AG04450 (cell line): ENCODE measurements around the gene ZNF835. TPM values are rescaled to one million over a fixed set of nuclear protein-coding genes. Genes with fewer than 3 reads are reported as not detected.

Experiments used
- CTCF ChIA-PET: fragments of 300-600, 350-600 bp; formaldehyde crosslinking; extraction: SDS; loops from one replicate; lab custom pipeline; 2022; ENCODE audit warnings: antibody characterized with exemption, inconsistent platforms; lab: Charles Lee
- POLR2A ChIA-PET: fragments of 350-600 bp; formaldehyde crosslinking; extraction: SDS; loops from one replicate; lab custom pipeline; 2021; ENCODE audit warnings: antibody characterized with exemption, inconsistent platforms; lab: Yijun Ruan, JAX
- DNase-seq: peaks from one replicate; pipeline ENCODE4 v3.0.0-alpha.2; 2011; ENCODE audit warnings: low read depth, low spot score
- H3K27ac ChIP-seq: one replicate; pipeline ENCODE4 v1.5.1; 2012; ENCODE audit warnings: low read depth, low read length, control low read depth
- H3K27me3 ChIP-seq: one replicate; pipeline ENCODE4 v1.6.0; 2012; ENCODE audit warnings: low read length; ENCODE audit not compliant: control insufficient read depth, insufficient read depth
- H3K4me3 ChIP-seq: 2 replicates; pipeline ENCODE4 v1.5.1; 2011; ENCODE audit warnings: mild to moderate bottlenecking, low read depth, low read length, control low read depth
- H3K9me3 ChIP-seq: 2 replicates; pipeline ENCODE4 v1.5.1; 2012; ENCODE audit warnings: low read length; ENCODE audit not compliant: control insufficient read depth, insufficient read depth
- polyA plus RNA-seq: library from polyadenylated mRNA; depleted of rRNA; stranded (reverse); fragments of >200 nt; gene quantifications from 2 replicates; pipeline ENCODE4 v1.2.3, GENCODE V29; 2011
- TF ChIP-seq, protein P1 (sequence below): IDR thresholded peaks from 2 replicates; pipeline ENCODE4 v1.5.1; 2011; ENCODE audit warnings: low read depth, low read length, control low read depth, inconsistent platforms

ZNF835 gene
- polyA plus RNA-seq, 1 experiment, result not detected

DNA sequence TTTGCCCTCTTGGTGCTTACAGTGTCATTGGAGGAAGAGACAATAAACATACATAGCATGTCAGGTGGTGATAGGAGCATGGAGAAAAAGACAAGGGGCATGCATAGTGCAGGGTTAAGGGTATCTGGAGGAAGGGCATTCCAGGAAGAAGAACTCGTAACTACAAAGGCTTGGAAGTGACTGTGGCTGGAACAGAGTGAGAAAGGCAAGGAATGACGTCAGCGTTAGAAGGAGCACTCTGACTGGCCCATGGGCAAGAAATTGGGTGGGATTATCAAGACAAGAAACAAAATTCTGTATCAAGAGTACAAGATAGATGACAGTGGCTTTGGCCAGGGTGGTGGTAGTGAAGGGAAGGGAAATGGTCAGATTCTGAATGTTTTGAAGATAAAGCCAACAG is 17.4 kb downstream of the ZNF835 start:
- H3K27ac ChIP-seq, result no peak overlapping the region
- no peak for DNase-seq
- peaks cover 44% of the 10 kb centered on the region for H3K9me3 ChIP-seq
- TF ChIP-seq, protein P1, sequence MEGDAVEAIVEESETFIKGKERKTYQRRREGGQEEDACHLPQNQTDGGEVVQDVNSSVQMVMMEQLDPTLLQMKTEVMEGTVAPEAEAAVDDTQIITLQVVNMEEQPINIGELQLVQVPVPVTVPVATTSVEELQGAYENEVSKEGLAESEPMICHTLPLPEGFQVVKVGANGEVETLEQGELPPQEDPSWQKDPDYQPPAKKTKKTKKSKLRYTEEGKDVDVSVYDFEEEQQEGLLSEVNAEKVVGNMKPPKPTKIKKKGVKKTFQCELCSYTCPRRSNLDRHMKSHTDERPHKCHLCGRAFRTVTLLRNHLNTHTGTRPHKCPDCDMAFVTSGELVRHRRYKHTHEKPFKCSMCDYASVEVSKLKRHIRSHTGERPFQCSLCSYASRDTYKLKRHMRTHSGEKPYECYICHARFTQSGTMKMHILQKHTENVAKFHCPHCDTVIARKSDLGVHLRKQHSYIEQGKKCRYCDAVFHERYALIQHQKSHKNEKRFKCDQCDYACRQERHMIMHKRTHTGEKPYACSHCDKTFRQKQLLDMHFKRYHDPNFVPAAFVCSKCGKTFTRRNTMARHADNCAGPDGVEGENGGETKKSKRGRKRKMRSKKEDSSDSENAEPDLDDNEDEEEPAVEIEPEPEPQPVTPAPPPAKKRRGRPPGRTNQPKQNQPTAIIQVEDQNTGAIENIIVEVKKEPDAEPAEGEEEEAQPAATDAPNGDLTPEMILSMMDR, result no peak
- CTCF ChIA-PET, result no interaction called here
- H3K4me3 ChIP-seq, result no peak overlapping the region
- POLR2A ChIA-PET, result no interaction called here
- no peaks in the 10 kb centered on the region for H3K27me3 ChIP-seq

DNA sequence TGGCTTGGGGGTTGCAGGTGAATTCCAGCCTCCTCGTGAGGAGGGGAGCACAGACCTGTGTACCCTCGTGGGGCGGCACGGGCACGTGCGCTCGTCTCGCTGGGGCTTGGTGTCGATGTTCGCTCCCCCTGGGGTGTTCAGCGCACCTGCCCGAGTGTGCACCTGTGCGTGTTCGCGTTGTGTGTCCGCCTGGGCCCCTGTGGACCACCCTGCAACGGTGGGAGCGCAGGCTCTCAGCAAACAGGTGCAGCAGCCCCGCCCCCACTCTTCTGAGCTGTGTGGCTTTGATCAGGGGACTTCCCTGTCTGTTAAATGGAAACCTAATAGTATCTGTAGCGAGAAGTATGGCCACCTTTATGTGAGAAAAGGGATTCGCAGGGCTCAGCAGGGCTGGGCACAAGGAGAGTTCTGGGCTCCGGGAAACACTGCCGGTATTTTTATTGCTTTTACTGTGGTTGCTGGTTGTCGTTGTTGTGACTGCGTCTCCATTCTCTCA is 28.0 kb downstream of the ZNF835 start:
- Histone ChIP-seq H3K9me3 (peaks cover 59% of the 10 kb centered on the region), H3K4me3 (no peak overlapping the region), H3K27me3 (no peaks in the 10 kb centered on the region), H3K27ac (no peak overlapping the region)
- ChIA-PET POLR2A (no interaction called here), CTCF (no interaction called here)
- TF ChIP-seq, protein P1, result no peak
- no peak for DNase-seq

DNA sequence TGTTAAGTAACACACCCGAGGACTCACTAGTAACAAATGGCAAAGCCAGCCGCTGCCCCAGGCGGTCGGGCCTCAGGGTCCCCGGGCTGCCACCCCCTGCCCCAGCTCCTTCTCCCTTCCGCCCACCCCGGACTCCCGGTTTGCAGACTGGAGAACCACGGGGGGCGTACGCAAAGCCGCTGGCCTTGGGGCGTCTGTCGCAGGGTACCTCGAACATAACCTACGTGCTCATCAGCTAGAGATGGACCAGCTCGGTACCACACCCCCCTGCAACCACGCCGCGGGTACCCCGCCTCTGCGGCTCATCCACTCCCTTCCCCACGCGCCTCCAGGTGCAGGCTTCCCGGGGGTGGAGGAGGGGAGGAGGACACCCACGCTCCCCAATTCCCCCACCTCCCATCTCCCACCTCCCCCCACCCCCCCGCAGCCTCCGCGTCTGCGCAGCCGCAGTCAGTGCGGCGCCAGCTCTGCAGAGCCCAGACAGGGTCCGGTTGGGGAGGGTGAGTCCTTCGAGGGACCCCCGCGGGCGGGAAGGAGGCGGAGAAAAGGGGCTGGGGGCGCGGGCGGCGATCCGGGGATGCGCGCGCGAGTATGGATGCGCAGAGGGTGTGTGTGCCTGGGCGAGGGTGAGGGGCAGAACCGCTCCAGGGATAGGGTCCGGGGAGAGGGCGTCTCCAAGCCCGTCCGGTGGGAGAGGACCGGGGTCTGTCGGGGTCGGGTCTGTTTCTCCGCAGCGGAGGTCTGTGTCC is 28.7 kb downstream of the ZNF835 start, which contains the start of gene SMIM17:
TSS of gene SMIM17 (plus strand) at position 449 of the 749 bp plus-strand sequence. CDS start 2,509 bp downstream, outside the sequence.
- POLR2A ChIA-PET, result no interaction called here
- no peak for DNase-seq
- CTCF ChIA-PET, result no interaction called here
- Histone ChIP-seq H3K9me3 (peaks cover 65% of the 10 kb centered on the region), H3K4me3 (no peak within 1 kb of the TSS), H3K27me3 (no peaks in the 10 kb centered on the region), H3K27ac (no peak within 1 kb of the TSS)
- TF ChIP-seq, protein P1, result no peak

DNA sequence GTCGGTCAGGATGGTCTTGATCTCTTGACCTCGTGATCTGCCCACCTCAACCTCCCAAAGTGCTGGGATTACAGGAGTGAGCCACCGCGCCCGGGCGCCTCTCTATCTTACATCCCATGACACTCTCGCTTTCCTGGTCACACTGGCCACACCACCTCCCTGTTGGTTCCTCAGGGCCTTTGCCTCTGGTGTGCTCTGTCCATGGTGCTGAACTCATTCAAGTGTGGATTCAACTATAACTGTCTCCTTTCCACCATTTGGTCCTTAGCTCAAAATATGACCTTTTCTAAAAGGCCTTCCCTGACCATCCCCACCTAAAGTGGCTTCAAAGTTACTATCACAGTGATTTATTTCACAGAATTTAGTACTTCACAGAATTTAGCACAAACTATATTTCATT is 32.3 kb downstream of the ZNF835 start:
- no peaks in the 10 kb centered on the region for H3K27me3 ChIP-seq
- TF ChIP-seq, protein P1, result no peak
- H3K9me3 ChIP-seq, result peaks cover 63% of the 10 kb centered on the region
- no peak for DNase-seq
- POLR2A ChIA-PET, result no interaction called here
- H3K4me3 ChIP-seq, result no peak overlapping the region
- CTCF ChIA-PET, result no interaction called here
- no peak overlapping the region for H3K27ac ChIP-seq

DNA sequence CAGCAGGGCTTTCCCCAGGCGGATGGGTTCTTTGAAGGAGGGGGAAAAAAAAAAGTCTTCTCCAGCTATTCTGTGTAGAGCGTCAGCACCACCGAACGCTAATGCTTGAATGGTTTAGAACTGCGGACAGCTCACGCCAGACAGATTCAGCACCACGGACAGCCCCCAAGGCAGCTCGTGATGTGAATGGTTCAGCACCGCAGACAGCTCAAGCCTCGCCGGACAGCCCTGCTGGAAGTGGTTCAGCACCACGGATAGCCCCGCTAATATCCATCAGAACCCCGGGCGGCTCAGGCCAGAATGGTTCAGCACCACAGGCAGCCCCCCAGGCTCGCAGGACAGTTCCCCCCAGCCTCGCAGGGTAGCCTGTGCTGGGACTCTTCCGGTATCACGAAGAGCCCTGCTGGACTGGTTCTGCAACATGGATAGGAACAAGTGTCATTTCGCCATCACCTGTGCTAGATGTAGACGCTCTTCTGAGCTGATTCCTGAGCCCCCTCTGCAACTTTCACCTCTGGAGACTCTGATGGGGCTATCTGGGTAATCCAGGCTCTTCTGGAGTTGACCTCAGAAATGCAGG is 33.5 kb downstream of the ZNF835 start:
- no peaks in the 10 kb centered on the region for H3K27me3 ChIP-seq
- POLR2A ChIA-PET, result interaction anchor here (0.5 kb wide), 1 partner anchor 995 kb away, joined by 4 read pairs; the partner anchor contains the start of gene ZNF211
- no peak overlapping the region for H3K4me3 ChIP-seq
- DNase-seq, result peak; percentile 21
- CTCF ChIA-PET, result no interaction called here
- TF ChIP-seq, protein P1, result no peak
- no peak overlapping the region for H3K27ac ChIP-seq
- peaks cover 58% of the 10 kb centered on the region for H3K9me3 ChIP-seq
